PC-3 (cell line): ENCODE results near the gene RIMBP3C. TPM values are rescaled to one million over a fixed set of nuclear protein-coding genes. Genes with fewer than 3 reads are reported as not detected.

ENCODE experiments used
- ATAC-seq: fragments of 200-7000 bp; cut with Tn5 transposase; 2 replicates; pipeline ENCODE4 v1.9.1; 2020; ENCODE audit warnings: mild to moderate bottlenecking, moderate library complexity
- BruUV-seq: library from RNA; stranded (reverse); fragments of 400-500 nt; replicated peaks from 2 replicates; lab custom pipeline; 2021; lab: Mats Ljungman, UMichigan
- CTCF ChIA-PET: fragments of 300-600 bp; sonication (Branson Sonifier 250); formaldehyde crosslinking; loops from one replicate; lab custom pipeline; 2022; ENCODE audit warnings: antibody characterized with exemption; lab: Charles Lee
- POLR2A ChIA-PET: fragments of 300-600 bp; sonication (Branson Sonifier 250); formaldehyde crosslinking; loops from one replicate; lab custom pipeline; 2022; ENCODE audit warnings: antibody characterized with exemption; ENCODE audit not compliant: unreplicated experiment; lab: Charles Lee
- DNase-seq: peaks from one replicate; pipeline ENCODE4 v3.0.0-alpha.2; 2015
- H2AFZ ChIP-seq: fragments of 300-600 bp; sonication (generic); 2 replicates; pipeline ENCODE4 v1.6.0; 2016; ENCODE audit warnings: antibody characterized with exemption, low read length
- H3F3A ChIP-seq: fragments of 300-600 bp; sonication (generic); one replicate; pipeline ENCODE4 v1.6.0; 2017; ENCODE audit warnings: antibody characterized with exemption, low read length, control low read depth, mild to moderate bottlenecking; ENCODE audit not compliant: unreplicated experiment
- H3K27ac ChIP-seq: fragments of 300-600 bp; sonication (generic); 2 replicates; pipeline ENCODE4 v1.5.1; 2016; ENCODE audit warnings: mild to moderate bottlenecking, low read length
- H3K27me3 ChIP-seq: fragments of 300-600 bp; sonication (generic); 2 replicates; pipeline ENCODE4 v1.6.1; 2016; ENCODE audit warnings: low read length, mixed read lengths
- H3K36me3 ChIP-seq: fragments of 300-600 bp; sonication (generic); 2 replicates; pipeline ENCODE4 v1.6.1; 2016; ENCODE audit warnings: low read depth, mixed run types, low read length, mixed read lengths
- H3K4me1 ChIP-seq: fragments of 300-600 bp; sonication (generic); 2 replicates; pipeline ENCODE4 v1.5.1; 2016; ENCODE audit warnings: low read length; ENCODE audit not compliant: insufficient read depth
- H3K4me2 ChIP-seq: fragments of 300-600 bp; sonication (generic); 2 replicates; pipeline ENCODE4 v1.6.0; 2016; ENCODE audit warnings: low read length
- H3K4me3 ChIP-seq: fragments of 300-600 bp; sonication (generic); 2 replicates; pipeline ENCODE4 v1.5.1; 2016; ENCODE audit warnings: mild to moderate bottlenecking, low read length, mixed read lengths
- H3K79me2 ChIP-seq: fragments of 300-600 bp; sonication (generic); 2 replicates; pipeline ENCODE4 v1.6.1; 2017; ENCODE audit warnings: low read length, mixed read lengths
- H3K9ac ChIP-seq: fragments of 300-600 bp; sonication (generic); 2 replicates; pipeline ENCODE4 v1.6.0; 2016; ENCODE audit warnings: mild to moderate bottlenecking, low read length
- H3K9me2 ChIP-seq: fragments of 300-600 bp; sonication (generic); replicated peaks from 2 replicates; pipeline ENCODE4 v1.6.1; 2016; ENCODE audit warnings: mixed run types, low read length, mixed read lengths
- H3K9me3 ChIP-seq: fragments of 300-600 bp; sonication (generic); 2 replicates; pipeline ENCODE4 v1.6.1; 2016; ENCODE audit warnings: low read length, mixed read lengths
- H4K20me1 ChIP-seq: fragments of 300-600 bp; sonication (generic); 2 replicates; pipeline ENCODE4 v1.6.1; 2016; ENCODE audit warnings: low read length, mixed read lengths
- CTCF ChIP-seq: fragments of 300-600 bp; sonication (generic); conservative IDR thresholded peaks from 2 replicates; pipeline ENCODE4 v1.5.1; 2017; ENCODE audit warnings: antibody characterized with exemption, low read depth, mild to moderate bottlenecking, low read length
- EZH2 ChIP-seq: fragments of 300-600 bp; sonication (generic); IDR thresholded peaks from one replicate; pipeline ENCODE4 v1.6.1; 2017; ENCODE audit warnings: antibody characterized with exemption, mild to moderate bottlenecking, low read length; ENCODE audit not compliant: unreplicated experiment
- EZH2phosphoT487 ChIP-seq: fragments of 300-600 bp; sonication (generic); IDR thresholded peaks from 2 replicates; pipeline ENCODE4 v1.6.1; 2018; ENCODE audit warnings: mild to moderate bottlenecking, antibody characterized with exemption, low read length, borderline replicate concordance
- intact Hi-C: fragments of 100-400 bp; cut with micrococcal nuclease; formaldehyde crosslinking; loops from 2 replicates; pipeline ENCODE4 v1.9.0; 2023
- total RNA-seq: library from RNA; depleted of rRNA; stranded (reverse); fragments of >200 nt; gene quantifications from 2 replicates; pipeline ENCODE4 v1.2.3, GENCODE V29; 2014

Gene RIMBP3C
- total RNA-seq, 1 experiment from 2014 or later = not detected

GRCh38 chr22:21568347-21569075 lies 17.2 kb upstream of the RIMBP3C start:
- Histone ChIP-seq H3F3A (no peaks in the 10 kb centered on the region), H3K27me3 (no peaks in the 10 kb centered on the region), H3K79me2 (peaks cover 62% of the 10 kb centered on the region), H3K4me2 (peak overlapping the region; percentile 85), H3K27ac (peak overlapping the region; percentile 71), H3K9me3 (no peaks in the 10 kb centered on the region), H3K9me2 (no peaks in the 10 kb centered on the region), H3K4me3 (peak overlapping the region; percentile 96), H3K36me3 (no peaks in the 10 kb centered on the region; the same call in 1 of the 2 replicates), H3K9ac (peak overlapping the region; percentile 100), H3K4me1 (peaks cover 30% of the 10 kb centered on the region), H4K20me1 (peaks cover 46% of the 10 kb centered on the region), H2AFZ (peak overlapping the region; percentile 53; the same call in 1 of the 2 replicates)
- intact Hi-C loops = no loop called here
- DNase-seq (no peak), ATAC-seq (peak; percentile 38)
- TF ChIP-seq CTCF (no peak), EZH2phosphoT487 (no peak), EZH2 (no peak)
- ChIA-PET POLR2A (interaction anchor here (0.8 kb wide), 1 partner anchor 61 kb away, joined by 3 read pairs; no protein-coding TSS in a partner anchor), CTCF (no interaction called here)
- BruUV-seq = TSS peak; percentile 55

GRCh38 chr22:21567456-21568346 lies 16.4 kb upstream of the RIMBP3C start, which contains the start of gene UBE2L3:
Gene UBE2L3 (plus strand): TSS chr22:21567714. CDS start chr22:21567745, 31 bp downstream.
- Histone ChIP-seq H4K20me1 (peaks cover 38% of the 10 kb centered on the region), H3K79me2 (peaks cover 54% of the 10 kb centered on the region), H3K4me2 (peak within 1 kb of the TSS; percentile 85), H3K4me1 (peaks cover 25% of the 10 kb centered on the region), H2AFZ (peak within 1 kb of the TSS; percentile 53; the same call in 1 of the 2 replicates), H3F3A (no peaks in the 10 kb centered on the region), H3K36me3 (no peaks in the 10 kb centered on the region; the same call in 1 of the 2 replicates), H3K9ac (peak within 1 kb of the TSS; percentile 100), H3K4me3 (peak within 1 kb of the TSS; percentile 96), H3K27me3 (no peaks in the 10 kb centered on the region), H3K9me2 (no peaks in the 10 kb centered on the region), H3K27ac (peak within 1 kb of the TSS; percentile 71), H3K9me3 (no peaks in the 10 kb centered on the region)
- BruUV-seq = no TSS peak
- intact Hi-C loops = no loop called here
- TF ChIP-seq CTCF = no peak
- ChIA-PET POLR2A (no interaction called here), CTCF (no interaction called here)
- ATAC-seq (peak; percentile 71), DNase-seq (peak; percentile 69)
